ENCODE measurements around the gene ASXL1.

GRCh38 chr20:32358883-32359632, 927 bp downstream of the ASXL1 start:
- TF ChIP-seq, protein P1, sequence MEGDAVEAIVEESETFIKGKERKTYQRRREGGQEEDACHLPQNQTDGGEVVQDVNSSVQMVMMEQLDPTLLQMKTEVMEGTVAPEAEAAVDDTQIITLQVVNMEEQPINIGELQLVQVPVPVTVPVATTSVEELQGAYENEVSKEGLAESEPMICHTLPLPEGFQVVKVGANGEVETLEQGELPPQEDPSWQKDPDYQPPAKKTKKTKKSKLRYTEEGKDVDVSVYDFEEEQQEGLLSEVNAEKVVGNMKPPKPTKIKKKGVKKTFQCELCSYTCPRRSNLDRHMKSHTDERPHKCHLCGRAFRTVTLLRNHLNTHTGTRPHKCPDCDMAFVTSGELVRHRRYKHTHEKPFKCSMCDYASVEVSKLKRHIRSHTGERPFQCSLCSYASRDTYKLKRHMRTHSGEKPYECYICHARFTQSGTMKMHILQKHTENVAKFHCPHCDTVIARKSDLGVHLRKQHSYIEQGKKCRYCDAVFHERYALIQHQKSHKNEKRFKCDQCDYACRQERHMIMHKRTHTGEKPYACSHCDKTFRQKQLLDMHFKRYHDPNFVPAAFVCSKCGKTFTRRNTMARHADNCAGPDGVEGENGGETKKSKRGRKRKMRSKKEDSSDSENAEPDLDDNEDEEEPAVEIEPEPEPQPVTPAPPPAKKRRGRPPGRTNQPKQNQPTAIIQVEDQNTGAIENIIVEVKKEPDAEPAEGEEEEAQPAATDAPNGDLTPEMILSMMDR (IDR thresholded peaks at IDR 0.05) = no peak
- no peak for TF ChIP-seq EZH2 (IDR thresholded peaks at IDR 0.05; ENCODE audit: borderline replicate concordance, insufficient read depth, low read depth, low read length, poor library complexity, severe bottlenecking)
